GM12865 (cell line): ENCODE data around the gene SLC17A2.

Source experiments
- DNase-seq: peaks from one replicate; pipeline ENCODE4 v3.0.0; 2010; ENCODE audit warnings: low read depth
- H3K4me3 ChIP-seq: 2 replicates; pipeline ENCODE4 v1.5.1; 2011; ENCODE audit warnings: mild to moderate bottlenecking, low read depth, low read length, control low read depth
- TF ChIP-seq, protein P1 (sequence below): IDR thresholded peaks from 2 replicates; pipeline ENCODE4 v1.5.1; 2011; ENCODE audit warnings: low read length, control low read depth, low read depth, inconsistent platforms; ENCODE audit not compliant: insufficient read depth; ENCODE audit errors: missing control alignments

Gene SLC17A2

DNA sequence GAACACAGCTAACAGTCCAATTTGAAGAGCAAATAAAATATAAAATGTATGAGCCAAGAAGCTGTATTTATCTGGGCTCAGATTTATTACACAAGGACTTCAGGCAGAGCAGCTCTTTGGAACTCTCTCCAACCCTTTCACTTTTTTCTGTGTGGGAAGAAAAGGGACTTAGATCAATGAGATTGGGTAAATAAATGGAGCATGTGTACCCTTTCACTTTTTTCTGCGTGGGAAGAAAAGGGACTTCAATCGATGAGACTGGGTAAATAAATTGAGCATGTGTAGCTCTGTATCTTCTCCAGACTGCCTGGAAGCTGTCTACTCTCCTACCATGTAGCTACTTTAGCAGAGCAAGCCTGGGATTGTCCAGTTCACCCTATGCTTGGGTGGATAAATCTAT, 67.1 kb downstream of the SLC17A2 start:
- no peak for DNase-seq
- H3K4me3 ChIP-seq = no peak overlapping the region
- TF ChIP-seq, protein P1, sequence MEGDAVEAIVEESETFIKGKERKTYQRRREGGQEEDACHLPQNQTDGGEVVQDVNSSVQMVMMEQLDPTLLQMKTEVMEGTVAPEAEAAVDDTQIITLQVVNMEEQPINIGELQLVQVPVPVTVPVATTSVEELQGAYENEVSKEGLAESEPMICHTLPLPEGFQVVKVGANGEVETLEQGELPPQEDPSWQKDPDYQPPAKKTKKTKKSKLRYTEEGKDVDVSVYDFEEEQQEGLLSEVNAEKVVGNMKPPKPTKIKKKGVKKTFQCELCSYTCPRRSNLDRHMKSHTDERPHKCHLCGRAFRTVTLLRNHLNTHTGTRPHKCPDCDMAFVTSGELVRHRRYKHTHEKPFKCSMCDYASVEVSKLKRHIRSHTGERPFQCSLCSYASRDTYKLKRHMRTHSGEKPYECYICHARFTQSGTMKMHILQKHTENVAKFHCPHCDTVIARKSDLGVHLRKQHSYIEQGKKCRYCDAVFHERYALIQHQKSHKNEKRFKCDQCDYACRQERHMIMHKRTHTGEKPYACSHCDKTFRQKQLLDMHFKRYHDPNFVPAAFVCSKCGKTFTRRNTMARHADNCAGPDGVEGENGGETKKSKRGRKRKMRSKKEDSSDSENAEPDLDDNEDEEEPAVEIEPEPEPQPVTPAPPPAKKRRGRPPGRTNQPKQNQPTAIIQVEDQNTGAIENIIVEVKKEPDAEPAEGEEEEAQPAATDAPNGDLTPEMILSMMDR = no peak
